ENCODE data around the gene CASZ1. TPM values are rescaled to one million over a fixed set of nuclear protein-coding genes. Genes with fewer than 3 reads are reported as not detected.

The CASZ1 gene
- total RNA-seq, 1 donor: under 0.01 TPM

GRCh38 chr1:10657088-10657847 lies 139.2 kb downstream of the CASZ1 start:
- H3K4me3 ChIP-seq (ENCODE audit: low read depth, low read length): no peak overlapping the region
- no peak for TF ChIP-seq CTCF (IDR thresholded peaks at IDR 0.05; ENCODE audit: insufficient read depth, low read depth, low read length)
- no peak for DNase-seq (ENCODE audit: low read depth)

GRCh38 chr1:10656431-10656830 lies 140.0 kb downstream of the CASZ1 start:
- TF ChIP-seq CTCF (IDR thresholded peaks at IDR 0.05; ENCODE audit: insufficient read depth, low read depth, low read length): no peak
- no peak overlapping the region for H3K4me3 ChIP-seq (ENCODE audit: low read depth, low read length)
- no peak for DNase-seq (ENCODE audit: low read depth)

- no peak overlapping the region for H3K4me3 ChIP-seq (ENCODE audit: low read depth, low read length)
- TF ChIP-seq CTCF (IDR thresholded peaks at IDR 0.05; ENCODE audit: insufficient read depth, low read depth, low read length): no peak
- no peak for DNase-seq (ENCODE audit: low read depth)
Measured at GRCh38 chr1:10655002-10655401, 141.4 kb downstream of the CASZ1 start.

GRCh38 chr1:10653370-10654125 lies 142.9 kb downstream of the CASZ1 start:
- H3K4me3 ChIP-seq (ENCODE audit: low read depth, low read length): no peak overlapping the region
- DNase-seq (ENCODE audit: low read depth): no peak

GRCh38 chr1:10652626-10653025 lies 143.8 kb downstream of the CASZ1 start:
- no peak overlapping the region for H3K4me3 ChIP-seq (ENCODE audit: low read depth, low read length)
- no peak for DNase-seq (ENCODE audit: low read depth)
- TF ChIP-seq CTCF (IDR thresholded peaks at IDR 0.05; ENCODE audit: insufficient read depth, low read depth, low read length): no peak

More at GRCh38 chr1:10653370-10654125, 142.9 kb downstream of the CASZ1 start:
- TF ChIP-seq CTCF (IDR thresholded peaks at IDR 0.05; ENCODE audit: insufficient read depth, low read depth, low read length): no peak

- no peak for DNase-seq (ENCODE audit: low read depth)
- no peak for TF ChIP-seq CTCF (IDR thresholded peaks at IDR 0.05; ENCODE audit: insufficient read depth, low read depth, low read length)
- no peak overlapping the region for H3K4me3 ChIP-seq (ENCODE audit: low read depth, low read length)
Measured at GRCh38 chr1:10651793-10652192, 144.7 kb downstream of the CASZ1 start.

All from fibroblast of villous mesenchyme (primary cell).